OCI-M2 (cell line): ENCODE results near the gene SBF2.

Experiments used
- DNase-seq: peaks from one replicate; lab custom pipeline; 2025; ENCODE audit not compliant: unreplicated experiment; lab: John Stamatoyannopoulos, UW

Gene SBF2

DNA sequence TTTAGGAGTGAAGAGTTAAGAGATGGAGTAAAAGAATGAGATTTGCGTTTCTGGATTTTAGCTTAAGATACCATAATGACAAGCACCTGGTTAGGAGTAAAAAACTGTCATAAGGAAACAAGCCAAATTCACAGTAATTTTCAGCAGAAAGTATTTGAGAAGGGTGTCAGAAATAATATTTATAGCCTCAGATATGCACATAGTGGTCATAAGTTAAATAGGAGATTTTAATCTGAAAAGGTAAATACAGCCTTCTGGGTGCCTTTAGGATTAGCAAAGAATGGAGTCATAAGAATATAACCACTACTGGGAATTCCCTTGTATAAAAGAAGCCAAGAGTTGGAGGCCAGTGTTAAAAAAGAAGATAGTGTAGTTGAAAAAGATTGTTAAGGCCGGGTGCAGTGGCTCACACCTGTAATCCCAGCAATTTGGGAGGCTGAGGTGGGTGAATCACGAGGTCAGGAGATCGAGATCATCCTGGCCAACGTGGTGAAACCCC lies 470.1 kb downstream of the SBF2 start:
- DNase-seq = no peak

DNA sequence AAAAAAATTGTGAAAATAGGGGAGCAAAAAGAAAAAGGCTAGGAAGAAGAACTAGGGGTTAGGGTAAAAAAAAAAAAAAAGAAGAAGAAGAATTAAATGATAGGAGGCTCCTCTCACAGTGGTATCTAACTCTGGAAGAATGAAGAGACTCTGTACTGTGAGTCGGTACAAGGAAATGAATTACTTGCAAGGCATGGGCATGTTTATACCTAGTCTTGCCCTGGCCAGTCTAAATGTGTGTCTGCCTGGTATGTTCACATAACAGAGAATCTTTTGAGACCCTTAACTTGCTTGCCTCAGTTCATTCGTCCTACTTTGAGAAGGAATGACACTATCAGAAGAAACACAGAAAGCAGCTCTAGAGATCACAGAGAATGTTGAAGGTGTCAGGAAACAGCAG lies 470.6 kb downstream of the SBF2 start:
- no peak for DNase-seq

DNA sequence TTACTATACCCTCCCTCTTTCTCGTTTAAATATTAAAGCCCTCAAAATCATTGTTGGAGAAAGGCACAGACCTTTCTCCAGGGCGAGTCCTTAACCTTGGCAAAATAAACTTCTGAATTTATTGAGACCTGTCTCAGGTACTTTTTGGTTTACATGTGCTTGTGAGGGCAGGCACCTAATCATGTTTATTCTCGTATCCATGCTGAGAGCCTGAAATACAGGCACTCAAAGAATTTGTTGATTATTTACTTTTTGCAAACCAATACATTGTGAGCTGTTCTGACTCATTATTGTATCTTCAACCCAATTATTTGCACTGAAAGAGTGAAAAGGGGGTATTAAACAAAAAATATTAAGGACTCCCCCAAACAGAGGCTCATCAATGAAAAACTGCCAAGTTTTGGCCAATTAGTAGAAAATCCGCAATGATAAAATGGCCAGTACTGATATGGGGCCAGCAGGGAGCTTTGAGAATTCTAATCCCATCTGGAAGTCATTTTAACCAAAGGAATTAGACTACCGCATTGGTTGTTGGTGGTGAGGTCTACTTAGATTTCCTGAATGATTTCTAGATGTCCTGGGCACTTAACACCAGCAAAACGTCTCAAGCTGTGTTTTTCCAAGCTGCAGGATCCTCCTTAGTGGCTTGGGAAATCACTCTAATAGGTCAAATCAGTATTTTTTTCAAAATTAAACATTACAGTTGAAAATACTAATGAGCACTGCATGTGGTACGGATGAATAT lies 472.8 kb downstream of the SBF2 start:
- DNase-seq = no peak

DNA sequence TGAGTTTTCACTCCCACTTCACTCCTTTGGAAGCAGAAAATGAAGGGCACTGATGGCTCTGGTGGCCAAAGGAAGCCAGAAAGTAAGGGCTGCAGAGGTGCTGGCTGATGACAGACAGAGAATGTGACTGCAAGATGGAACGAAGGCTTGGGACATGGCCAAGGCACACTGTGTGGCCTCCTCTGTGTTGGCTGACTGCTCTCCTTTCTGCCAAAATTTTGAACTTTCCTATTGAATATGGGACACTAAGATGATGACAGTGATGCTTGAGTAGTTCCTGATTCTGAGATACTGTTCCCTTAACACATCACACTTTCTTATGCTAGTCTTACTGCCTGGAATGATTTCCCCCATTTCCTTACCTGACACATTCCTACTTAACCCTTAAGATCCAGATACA lies 473.8 kb downstream of the SBF2 start:
- no peak for DNase-seq

DNA sequence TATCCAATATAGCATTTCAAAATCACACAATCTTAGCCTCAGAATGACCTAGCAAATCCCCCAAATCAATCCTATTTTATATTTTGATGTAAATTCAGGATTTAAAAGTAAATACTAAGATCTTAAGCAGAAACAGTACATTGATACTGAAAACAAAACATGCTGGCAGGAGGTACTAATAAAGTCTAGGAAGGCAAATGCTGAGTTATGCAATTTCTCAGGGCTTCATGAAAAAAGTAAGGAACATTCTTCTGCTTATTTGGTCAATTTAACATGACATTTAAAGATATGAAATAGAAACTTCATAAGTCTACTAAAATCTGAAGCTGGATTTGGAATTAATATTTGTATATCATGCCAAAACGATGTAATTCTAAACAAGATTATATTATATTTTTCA lies 476.8 kb downstream of the SBF2 start:
- DNase-seq = no peak

DNA sequence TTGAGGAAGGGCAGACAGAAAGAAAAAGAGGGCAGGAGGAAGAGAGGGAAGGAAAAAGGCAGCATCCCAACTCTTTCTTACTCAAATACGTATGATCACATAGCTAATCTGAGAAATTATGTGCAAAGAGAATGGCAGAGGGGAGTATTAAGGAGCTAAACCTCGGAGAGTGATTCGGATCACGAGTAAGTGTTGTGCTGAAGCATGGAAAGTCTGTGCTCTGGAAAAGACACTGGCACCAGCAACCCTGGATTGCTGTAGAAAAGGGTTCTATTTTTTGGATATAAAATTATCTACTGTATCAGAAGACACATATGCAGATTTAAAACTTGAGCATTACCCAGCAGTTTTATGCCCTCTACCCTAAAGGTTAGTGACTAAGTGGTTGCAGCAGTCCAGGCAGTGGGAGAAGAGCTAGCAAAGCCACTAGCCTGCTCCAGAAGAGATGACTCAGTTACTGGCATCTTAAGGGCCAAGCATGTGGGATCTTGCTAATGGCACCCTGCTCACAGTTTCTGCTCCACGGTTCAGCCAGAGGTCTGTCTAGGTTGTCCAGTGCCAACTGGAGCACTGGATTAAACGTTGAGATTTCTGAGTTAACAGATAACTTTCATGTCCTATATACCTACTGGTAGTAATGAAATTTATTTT lies 478.4 kb downstream of the SBF2 start:
- no peak for DNase-seq

DNA sequence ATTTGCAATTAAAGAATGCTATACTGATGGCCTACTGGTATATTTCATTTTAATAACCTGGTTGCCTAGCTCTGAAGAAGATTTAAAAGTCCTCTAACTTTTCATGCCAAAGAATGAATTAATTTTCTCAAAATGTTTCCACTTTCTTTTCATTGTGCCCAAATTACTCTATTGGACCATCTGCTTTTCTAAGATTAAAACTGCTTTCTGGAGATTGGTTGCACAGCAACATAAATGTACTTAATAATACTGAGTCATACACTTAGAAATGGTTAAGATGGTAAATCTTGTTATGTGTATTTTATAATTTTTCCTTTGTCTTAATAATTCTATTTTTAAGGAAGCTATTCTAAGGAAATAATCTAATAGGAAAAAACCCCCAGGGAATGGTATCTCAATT lies 479.9 kb downstream of the SBF2 start:
- DNase-seq = no peak

DNA sequence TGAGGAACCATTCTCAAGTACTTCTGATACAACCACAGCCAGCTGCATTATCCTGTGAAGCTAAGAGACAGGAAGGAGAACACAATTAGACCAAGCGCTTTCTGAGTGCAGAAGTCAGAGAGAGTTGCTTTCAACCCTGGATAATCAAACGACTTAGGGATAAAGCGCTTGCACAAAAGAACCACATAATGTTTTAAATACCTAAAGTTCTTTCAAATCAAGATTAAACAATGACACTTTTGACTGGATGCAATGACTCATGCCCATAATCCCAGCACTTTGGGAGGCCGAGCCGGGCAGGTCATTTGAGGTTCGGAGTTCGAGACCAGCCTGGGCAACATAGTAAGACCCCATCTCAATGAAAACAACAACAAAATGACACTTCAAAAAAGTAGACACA lies 485.1 kb downstream of the SBF2 start:
- DNase-seq = no peak

DNA sequence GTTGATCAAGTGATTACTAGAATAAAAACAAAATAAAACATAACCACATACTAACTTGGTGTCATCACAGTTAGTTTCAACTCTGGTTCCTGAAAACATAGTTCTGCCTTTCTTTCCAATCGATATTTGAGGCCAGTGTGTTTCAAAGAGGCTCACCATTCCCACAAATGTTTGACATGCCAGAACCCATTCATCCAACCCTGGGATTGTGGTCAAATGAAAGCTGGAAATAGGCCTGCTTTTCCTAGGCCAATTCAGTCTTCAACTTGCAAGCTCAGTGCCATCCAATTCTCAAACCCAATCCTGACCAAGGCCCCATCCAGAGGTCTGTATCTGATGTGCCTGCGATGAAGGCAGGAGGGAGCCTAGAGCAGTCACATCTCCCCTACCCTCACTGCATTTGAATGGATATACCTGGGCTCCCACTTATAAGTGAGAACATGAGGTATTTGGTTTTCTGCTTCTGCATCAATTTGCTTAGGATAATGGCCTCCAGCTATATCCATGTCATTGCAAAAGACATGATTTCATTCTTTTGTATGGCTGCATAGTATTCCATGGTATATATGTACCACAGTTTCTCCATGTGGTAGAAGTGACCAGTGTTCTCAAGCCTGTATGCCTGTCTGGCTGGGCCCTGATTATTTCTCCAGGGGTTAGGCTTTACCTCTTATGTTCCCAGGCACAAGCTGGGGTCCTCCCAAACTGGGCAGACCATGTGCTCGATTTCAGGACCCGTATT lies 486.9 kb downstream of the SBF2 start:
- no peak for DNase-seq

DNA sequence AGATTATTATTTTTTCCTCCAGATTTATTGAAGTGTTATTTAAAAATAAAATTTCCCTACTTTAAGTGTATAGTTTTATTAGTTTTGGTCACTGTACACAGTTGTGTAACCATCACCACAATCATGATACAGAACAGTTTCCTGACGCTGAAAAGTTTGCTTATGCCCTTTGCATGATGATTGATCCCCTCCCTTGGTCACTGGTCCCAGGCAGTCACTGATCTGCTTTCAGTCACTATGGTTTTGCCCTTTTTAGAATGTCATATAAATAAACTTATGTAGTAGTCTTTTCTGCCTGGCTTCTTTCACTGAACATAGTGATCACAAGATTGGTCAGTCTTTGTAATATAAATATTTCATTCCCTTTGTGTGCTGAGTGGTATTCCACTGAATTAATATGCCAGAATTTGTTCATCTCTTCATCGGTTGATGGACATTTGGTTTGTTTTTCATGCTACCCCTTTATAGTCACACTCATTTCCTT lies 489.6 kb downstream of the SBF2 start:
- DNase-seq = no peak

DNA sequence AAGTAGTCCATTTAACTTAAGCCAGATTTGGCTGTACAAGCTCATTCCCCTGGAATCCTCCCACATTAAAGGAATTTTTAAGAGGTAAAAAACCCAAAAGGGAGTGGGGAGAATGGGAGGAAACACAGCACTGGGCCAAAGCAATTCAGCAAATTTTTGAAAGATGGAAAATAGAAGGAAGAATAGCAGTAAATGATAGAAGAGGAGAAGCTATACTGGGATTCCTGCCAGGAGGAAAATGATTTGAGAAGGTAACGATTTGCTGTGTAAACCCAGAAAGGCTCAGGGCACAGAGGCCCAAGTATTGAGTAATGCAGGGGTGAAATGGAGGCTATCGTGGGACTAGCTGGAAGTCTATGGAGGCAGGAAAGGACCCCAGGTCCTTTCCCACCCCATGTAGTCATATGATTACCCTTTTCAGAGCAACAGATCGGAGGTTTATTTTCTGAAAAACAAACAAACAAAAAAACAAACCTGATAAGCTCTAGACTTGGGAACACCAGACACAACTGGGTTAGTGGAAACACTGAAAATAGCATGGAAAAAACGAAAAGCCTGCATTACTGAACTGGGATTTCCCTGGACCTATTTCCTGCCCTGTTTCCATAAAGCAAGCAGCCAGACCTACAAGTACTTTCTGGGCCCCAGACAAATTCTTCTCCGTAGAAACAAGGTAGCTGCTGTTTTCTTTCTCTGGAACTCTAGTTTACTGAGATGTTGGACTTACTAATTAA lies 490.2 kb downstream of the SBF2 start:
- DNase-seq = no peak

DNA sequence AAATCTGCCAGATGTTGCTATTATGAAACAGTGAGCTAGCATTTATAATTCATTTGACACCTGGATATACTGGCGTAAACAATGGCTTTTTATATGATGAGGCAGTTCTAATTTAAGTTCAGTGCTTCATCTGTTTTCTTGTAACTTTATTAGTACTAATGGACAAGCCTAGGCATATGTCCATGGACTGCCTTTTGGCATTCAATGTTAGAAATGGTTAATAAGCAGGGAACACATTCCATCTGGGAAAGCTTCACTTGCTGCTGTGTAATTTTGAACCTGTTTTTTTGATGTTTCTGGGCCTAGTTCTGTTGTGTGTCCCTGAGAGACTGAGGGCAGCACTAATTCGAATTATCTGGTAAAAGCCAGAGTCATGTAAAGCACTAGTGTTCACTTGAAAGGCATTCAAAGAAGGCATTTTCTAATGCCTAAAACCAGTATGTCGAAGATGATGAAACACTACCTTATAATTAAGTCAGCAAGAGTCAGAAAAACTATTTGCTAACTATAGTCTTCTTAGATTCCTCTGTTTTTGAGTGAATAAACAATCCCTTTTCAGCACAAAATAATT lies 491.6 kb downstream of the SBF2 start:
- no peak for DNase-seq

DNA sequence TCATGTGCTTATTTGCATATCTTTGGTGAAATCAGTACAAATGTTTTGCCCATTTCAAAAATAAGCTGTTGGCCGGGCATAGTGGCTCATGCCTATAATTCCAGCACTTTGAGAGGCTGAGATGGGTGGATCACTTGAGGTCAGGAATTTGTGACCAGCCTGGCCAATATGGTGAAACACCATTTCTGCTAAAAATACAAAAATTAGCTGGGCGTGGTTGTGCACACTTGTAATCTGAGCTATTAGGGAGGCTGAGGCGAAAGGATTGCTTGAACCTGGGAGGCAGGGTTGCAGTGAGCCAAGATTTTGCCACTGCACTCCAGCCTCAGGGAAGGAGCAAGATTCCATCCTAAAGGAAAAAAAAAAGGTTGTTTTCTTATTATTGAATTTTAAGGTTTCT lies 494.1 kb downstream of the SBF2 start:
- DNase-seq = no peak

DNA sequence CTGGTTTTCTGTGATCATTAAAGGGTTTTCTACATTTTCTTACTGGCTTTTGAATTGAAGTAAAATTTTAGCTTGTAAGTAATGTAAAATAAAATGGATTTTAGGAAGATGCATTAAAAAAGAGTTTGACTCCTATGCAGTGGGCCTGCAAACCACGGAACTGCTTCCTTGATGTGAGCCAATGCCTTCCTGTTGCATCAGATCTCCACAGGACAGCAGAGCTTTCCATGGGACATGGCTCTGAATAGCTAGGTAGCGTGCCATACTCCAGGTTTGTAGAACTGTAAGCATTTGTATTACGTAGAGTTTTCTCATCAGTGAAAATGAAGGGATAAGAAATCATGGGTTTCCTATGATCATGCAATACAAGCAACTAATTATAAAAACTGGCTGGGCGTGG lies 496.7 kb downstream of the SBF2 start:
- no peak for DNase-seq

DNA sequence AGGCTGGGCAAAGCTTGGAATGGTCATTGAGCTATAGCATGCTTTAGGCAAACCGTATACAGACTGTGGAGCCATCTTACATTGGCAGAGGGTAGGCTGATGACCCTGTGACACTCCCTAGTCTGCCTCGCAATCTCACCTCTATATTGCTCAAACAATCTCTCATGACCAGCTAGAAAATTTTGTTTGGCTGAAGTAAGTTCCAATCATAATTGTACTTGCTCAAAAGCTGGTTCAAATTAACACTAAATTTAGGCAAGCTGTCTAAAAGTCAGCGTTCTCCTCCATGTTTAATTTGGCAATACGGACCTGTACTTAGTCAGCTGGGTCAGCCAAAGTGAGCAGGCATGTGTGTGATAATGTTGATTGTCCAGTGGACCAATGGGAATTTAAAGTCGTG lies 497.2 kb downstream of the SBF2 start:
- DNase-seq = no peak

DNA sequence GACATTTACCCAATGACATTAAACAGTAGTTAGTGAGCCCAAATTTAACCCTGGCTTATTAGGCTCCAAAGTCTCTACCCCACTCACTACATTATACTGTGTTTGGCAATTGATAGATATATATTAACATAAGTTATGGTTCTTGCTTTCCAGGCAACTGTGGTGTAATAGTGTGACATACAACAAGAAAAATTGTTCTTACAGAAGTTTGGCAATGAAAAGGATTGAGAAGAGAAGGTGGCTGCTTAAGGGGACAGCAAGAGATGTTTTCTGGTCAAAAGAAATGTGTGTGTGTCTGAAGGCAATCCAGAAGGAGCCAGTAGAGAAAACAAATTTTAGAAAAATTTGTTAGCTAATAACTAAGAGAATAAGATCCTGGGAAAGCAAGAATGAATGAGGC lies 497.8 kb downstream of the SBF2 start:
- no peak for DNase-seq

DNA sequence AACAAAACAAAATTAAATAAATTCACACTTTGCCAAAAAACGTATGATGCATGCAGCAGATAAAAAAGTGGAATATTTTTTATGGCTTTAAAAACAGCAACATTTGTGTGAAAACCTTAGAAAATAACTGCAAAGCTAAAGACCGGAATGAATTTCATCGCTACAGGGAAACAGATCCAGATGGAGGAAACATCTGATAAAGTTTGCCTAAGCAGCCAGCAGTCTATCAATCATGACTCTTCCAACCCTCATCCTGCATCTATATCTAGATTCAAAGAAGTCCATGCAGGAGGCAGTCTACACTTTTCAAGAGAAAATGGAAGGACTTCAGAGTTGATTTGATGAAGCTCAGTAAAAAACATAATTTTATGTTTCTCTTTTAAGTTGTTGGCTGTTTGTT lies 503.3 kb downstream of the SBF2 start:
- DNase-seq = no peak

DNA sequence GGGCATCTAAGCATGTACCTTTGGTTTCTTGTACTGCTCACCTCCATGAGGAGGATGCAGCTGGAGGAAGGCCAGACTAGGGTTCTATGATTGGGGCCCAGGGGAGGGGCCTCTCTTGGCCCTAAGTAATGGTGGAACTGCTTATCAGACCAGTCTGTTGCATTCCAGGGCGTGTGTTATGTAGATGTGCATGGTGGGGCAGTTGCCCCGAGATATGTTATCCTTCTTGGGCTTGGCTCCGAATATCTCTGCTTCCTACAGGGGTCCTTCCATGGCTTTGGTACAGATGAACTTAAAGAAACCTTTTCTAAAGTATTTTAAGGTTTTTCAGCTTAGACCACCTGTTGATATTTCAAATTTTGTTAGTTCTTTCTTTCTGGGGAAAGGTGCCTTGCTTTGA lies 504.1 kb downstream of the SBF2 start:
- no peak for DNase-seq

DNA sequence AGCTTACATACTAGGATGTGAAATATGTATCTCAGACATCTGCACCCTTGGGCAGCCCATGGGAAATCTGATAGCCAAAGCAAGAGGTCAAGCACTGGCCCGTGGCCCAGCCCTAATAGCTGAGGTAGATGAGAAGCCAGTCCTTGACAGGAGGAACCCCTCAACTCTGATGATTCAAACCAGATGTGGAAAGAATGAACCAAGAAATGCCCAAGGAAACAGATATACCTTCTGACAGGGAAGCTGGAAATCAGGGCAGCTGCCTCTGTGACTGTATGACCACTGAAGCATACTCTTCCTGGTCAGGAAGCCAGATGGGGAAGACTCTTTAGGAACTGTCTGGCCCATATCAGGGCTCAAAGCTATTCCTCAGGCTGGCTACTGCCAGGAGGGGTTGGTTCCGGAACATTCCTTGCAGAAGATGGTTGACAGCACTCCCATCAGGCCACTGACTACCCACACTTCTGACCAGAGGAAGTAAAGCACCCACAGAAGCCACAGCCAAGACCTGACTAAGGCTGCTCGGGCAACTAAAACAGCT lies 506.0 kb downstream of the SBF2 start:
- no peak for DNase-seq

DNA sequence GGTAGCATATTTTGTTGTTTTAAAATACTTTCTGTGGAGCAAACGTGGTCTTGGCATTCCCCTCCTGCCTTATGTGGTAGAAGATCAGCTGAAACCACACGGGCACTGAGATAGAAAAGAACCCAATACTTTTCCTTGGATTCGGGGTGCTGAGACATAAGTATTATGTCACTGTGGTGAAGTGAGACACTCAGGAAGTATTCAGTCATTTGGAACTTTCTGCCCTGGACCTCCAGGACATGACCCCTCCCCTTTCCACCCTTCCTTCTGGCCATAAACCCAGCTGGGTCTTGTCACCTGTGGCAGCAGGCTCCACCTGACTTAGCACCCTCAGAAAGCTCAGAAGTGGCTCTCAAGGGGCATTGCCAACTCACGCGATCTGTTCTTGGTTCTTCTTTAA lies 506.8 kb downstream of the SBF2 start:
- DNase-seq = no peak
